Tibial artery (tissue), 4 donors: ENCODE measurements around the gene STARD13.

Experiments used
- DNase-seq, 2 donors: peaks; one replicate each; pipeline ENCODE4 v3.0.0-alpha.2; 2019
- H3K27ac ChIP-seq, 2 donors: fragments of 200-600 bp; sonication (generic) in 1 of 2; 1 replicate in 1 of 2; 2 replicates in 1 of 2; pipeline ENCODE4 v1.5.1; 2018 to 2019; ENCODE audit warnings: mild to moderate bottlenecking in 1 of 2
- H3K27me3 ChIP-seq, 2 donors: fragments of 200-600 bp; sonication (generic) in 1 of 2; one replicate each; pipeline versions ENCODE4 v1.5.1 to v1.6.0; 2016 to 2019
- H3K36me3 ChIP-seq, 3 donors: fragments of 200-600 bp; sonication (generic) in 2 of 3; one replicate each; pipeline ENCODE4 v1.5.1; 2016 to 2019; ENCODE audit warnings: mild to moderate bottlenecking in 2 of 3
- H3K4me1 ChIP-seq, 4 donors: fragments of 200-600 bp; sonication (generic) in 2 of 4; 1 replicate in 3 of 4; 2 replicates in 1 of 4; pipeline ENCODE4 v1.5.1; 2016 to 2019
- H3K4me3 ChIP-seq, 2 donors: fragments of 200-600 bp; sonication (generic) in 1 of 2; 1 replicate in 1 of 2; 2 replicates in 1 of 2; pipeline ENCODE4 v1.5.1; 2018 to 2019; ENCODE audit warnings: mild to moderate bottlenecking in 2 of 2
- H3K9me3 ChIP-seq, 3 donors: fragments of 200-600 bp; sonication (generic) in 1 of 3; one replicate each; pipeline ENCODE4 v1.5.1; 2016 to 2019
- intact Hi-C: fragments of 100-400 bp; cut with DNase I; formaldehyde crosslinking; loops from one replicate; pipeline ENCODE4 v1.15.0; 2023; ENCODE audit warnings: low total_unique reads
- TF ChIP-seq, protein P1 (sequence below), 2 experiments: fragments of 200-600 bp in 1 of 2; fragments of 450-650 bp in 1 of 2; IDR thresholded peaks; one replicate each; pipeline ENCODE4 v1.5.1; 2017 to 2019; ENCODE audit warnings: antibody characterized with exemption in 2 of 2, mild to moderate bottlenecking in 1 of 2, moderate library complexity in 1 of 2

The STARD13 gene

DNA sequence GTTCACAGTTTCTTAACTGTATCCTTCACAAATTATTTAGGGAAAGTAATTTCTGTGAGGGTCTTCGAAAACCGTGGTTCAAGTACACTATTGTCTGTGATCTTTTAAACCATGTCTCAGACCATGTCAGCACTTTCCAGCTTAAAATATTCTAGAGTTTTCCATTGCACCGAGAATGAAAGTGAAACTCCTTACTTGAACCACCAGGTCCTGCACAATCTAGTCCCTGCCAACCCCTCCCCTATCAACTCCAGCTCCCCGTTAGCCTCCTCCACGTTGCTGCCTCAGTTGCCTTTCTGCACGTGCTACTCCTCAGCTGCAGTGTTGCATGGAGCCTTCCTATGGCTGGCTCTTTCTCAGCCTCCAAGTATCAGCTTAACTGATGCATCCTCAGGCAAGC is 7.2 kb upstream of the STARD13 start:
- DNase-seq: no peak
- peak overlapping the region in 1 of 2 donors; percentile 6 for H3K4me3 ChIP-seq
- intact Hi-C loops: no loop called here

DNA sequence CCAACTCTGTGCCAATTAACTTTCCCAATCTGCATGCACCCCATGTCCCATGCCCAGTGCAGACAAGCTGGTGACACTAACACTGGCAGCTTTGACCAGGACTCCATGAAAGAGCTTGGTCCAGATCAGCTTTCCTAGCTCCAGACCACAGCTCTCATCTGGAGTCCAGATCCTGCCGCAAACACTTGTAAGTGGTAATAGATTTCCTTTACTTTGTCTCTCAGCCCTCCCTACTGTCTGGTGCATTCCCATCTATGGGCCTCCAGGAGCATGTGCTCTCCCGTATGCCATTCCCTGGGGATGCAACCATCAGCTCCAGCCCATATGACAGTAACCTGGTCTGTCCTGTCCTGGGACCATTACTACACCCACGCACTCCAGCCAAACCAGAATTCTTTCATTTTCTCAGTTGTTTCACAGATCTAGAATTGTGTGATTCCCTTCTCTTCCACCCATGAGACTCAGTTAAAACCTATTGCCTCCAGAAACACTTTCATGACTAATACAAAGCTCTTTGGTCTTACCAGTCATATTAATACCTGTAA is 4.9 kb upstream of the STARD13 start:
- no peak for DNase-seq
- Histone ChIP-seq H3K9me3 (no peaks in the 10 kb centered on the region), H3K36me3 (no peaks in the 10 kb centered on the region), H3K27ac (peak overlapping the region; percentile 39 to 49), H3K4me1 (peaks cover 0 to 36% (median 17%) of the 10 kb centered on the region in 4 donors), H3K27me3 (no peaks in the 10 kb centered on the region), H3K4me3 (no peak overlapping the region)
- intact Hi-C loops: no loop called here
- TF ChIP-seq, protein P1, sequence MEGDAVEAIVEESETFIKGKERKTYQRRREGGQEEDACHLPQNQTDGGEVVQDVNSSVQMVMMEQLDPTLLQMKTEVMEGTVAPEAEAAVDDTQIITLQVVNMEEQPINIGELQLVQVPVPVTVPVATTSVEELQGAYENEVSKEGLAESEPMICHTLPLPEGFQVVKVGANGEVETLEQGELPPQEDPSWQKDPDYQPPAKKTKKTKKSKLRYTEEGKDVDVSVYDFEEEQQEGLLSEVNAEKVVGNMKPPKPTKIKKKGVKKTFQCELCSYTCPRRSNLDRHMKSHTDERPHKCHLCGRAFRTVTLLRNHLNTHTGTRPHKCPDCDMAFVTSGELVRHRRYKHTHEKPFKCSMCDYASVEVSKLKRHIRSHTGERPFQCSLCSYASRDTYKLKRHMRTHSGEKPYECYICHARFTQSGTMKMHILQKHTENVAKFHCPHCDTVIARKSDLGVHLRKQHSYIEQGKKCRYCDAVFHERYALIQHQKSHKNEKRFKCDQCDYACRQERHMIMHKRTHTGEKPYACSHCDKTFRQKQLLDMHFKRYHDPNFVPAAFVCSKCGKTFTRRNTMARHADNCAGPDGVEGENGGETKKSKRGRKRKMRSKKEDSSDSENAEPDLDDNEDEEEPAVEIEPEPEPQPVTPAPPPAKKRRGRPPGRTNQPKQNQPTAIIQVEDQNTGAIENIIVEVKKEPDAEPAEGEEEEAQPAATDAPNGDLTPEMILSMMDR (IDR thresholded peaks at IDR 0.05): no peak

More for the DNA sequence above, 7.2 kb upstream of the STARD13 start:
- Histone ChIP-seq H3K27ac (no peak overlapping the region), H3K27me3 (no peaks in the 10 kb centered on the region), H3K4me1 (peaks cover 0 to 27% (median 13%) of the 10 kb centered on the region in 4 donors), H3K9me3 (no peaks in the 10 kb centered on the region), H3K36me3 (no peaks in the 10 kb centered on the region)
- TF ChIP-seq, protein P1 (IDR thresholded peaks at IDR 0.05): no peak

DNA sequence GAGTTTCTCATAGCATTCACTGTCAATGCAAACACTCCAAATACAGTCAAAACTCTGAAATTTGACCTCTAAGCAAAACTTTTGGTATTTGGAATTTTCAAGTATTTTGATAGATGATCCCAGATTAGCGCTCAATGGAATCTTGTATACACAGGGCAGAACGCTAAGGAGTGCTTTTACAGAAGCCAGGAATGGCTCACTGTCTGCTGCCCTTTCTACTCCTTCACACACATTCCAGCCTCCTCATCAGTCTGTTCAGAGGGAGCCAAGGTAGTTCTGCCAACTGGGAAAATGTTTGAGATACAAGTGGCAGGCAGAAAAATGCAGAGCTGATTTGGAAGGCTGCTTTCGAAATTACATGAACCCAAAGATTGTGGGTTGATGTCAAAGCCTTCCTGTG is 4.4 kb upstream of the STARD13 start:
- H3K9me3 ChIP-seq: no peaks in the 10 kb centered on the region
- H3K27ac ChIP-seq: peak overlapping the region; percentile 39 to 49
- intact Hi-C loops: no loop called here
- TF ChIP-seq, protein P1 (IDR thresholded peaks at IDR 0.05): no peak
- no peak for DNase-seq
- peaks cover 0 to 36% (median 17%) of the 10 kb centered on the region in 4 donors for H3K4me1 ChIP-seq
- H3K36me3 ChIP-seq: no peaks in the 10 kb centered on the region
- no peaks in the 10 kb centered on the region for H3K27me3 ChIP-seq
- H3K4me3 ChIP-seq: no peak overlapping the region

DNA sequence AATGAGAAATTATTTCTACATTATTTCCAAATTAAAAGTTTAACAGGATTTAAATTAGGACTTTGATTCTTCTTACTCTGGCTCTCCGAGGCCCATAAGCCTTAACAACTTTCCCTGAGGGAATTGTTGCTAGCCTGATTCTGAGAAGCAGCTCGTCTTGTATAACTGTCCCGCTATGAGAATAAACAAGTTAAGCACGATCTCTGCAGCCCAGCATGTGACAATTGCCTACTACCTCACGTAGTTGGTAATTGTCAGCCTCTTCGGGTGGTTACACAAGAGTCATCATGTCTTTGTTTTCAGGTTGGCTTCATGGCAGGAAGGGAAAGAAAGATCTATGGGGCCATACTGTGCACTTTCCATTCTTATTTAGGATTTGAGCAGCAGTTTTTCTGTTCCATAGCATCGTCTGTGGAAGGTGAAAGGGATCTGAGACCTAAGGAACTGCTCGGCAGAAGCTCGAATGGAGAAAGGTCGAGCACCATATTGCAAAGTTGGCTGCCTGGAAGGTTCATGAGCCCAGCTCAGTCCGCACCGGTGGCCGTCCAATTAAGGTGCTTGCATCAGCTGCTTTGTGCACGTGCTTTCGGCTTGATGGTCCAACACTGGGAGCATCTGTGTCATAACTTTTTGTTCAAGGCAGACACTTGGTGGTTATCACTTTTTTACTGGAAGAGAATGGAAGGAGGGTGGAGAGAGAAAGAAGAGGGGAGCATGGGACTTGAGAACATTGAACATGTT is 1.8 kb upstream of the STARD13 start:
- Histone ChIP-seq H3K27ac (peak overlapping the region; percentile 93 to 96), H3K4me1 (peaks cover 0 to 56% (median 20%) of the 10 kb centered on the region in 4 donors), H3K36me3 (no peaks in the 10 kb centered on the region), H3K9me3 (no peaks in the 10 kb centered on the region), H3K27me3 (no peaks in the 10 kb centered on the region), H3K4me3 (no peak overlapping the region)
- DNase-seq: no peak
- intact Hi-C loops: no loop called here
- TF ChIP-seq, protein P1 (IDR thresholded peaks at IDR 0.05): no peak

DNA sequence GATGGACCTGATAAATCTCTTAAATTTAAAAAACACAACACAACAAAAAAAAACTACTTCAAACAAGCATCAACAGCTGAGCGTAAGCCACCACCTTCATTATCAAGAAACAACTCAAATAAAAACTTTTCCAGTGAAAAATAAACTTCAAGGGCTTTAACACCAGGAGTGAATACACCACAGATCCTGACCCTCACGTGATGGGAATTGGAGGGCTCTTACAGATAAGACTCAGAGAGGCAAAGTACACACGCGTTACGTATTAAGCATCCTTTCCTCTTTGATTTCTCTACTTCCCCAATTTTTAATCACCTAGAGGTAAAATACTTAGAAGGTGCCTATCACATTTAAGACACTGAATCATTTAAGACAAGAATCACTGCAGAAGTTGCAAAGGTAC is 573 bp upstream of the STARD13 start:
- peak overlapping the region; percentile 93 to 96 for H3K27ac ChIP-seq
- H3K4me1 ChIP-seq: peaks cover 0 to 54% (median 19%) of the 10 kb centered on the region in 4 donors
- no peaks in the 10 kb centered on the region for H3K27me3 ChIP-seq
- H3K4me3 ChIP-seq: peak overlapping the region; percentile 68 to 78
- no peaks in the 10 kb centered on the region for H3K36me3 ChIP-seq
- TF ChIP-seq, protein P1 (IDR thresholded peaks at IDR 0.05): no peak
- DNase-seq: no peak
- no peaks in the 10 kb centered on the region for H3K9me3 ChIP-seq
- intact Hi-C loops: no loop called here
